Measurements from ENCODE around the gene KPNA4.
"Not testable (repeated sequence)": the region's sequence is repeated elsewhere in the genome, so short reads cannot be mapped to it uniquely, and the experiment has no call there.

KPNA4 gene

DNA sequence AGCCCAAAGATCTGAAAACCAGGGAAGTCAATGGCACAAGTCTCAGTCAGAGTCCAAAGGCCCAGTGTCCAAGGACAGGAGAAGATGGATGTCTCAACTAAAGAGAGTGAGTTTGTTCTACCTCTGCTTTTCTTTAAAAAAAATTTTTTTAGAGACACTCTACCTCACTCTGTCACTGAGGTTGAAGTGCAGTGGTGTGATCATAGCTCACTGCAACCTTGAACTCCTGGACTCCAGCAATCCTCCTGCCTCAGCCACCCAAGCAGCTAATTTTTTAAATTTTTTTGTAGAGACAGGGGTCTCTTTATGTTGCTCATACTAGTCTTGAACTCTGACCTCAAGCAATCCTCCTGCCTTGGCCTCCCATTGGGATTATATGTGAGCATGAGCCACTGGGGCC lies 39.9 kb upstream of the KPNA4 start:
- no peak for TF ChIP-seq ZFX (IDR thresholded peaks at IDR 0.05)
- TF ChIP-seq, protein P1, sequence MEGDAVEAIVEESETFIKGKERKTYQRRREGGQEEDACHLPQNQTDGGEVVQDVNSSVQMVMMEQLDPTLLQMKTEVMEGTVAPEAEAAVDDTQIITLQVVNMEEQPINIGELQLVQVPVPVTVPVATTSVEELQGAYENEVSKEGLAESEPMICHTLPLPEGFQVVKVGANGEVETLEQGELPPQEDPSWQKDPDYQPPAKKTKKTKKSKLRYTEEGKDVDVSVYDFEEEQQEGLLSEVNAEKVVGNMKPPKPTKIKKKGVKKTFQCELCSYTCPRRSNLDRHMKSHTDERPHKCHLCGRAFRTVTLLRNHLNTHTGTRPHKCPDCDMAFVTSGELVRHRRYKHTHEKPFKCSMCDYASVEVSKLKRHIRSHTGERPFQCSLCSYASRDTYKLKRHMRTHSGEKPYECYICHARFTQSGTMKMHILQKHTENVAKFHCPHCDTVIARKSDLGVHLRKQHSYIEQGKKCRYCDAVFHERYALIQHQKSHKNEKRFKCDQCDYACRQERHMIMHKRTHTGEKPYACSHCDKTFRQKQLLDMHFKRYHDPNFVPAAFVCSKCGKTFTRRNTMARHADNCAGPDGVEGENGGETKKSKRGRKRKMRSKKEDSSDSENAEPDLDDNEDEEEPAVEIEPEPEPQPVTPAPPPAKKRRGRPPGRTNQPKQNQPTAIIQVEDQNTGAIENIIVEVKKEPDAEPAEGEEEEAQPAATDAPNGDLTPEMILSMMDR (conservative IDR thresholded peaks at IDR 0.05): no peak
- H3K27ac ChIP-seq: no peak overlapping the region

DNA sequence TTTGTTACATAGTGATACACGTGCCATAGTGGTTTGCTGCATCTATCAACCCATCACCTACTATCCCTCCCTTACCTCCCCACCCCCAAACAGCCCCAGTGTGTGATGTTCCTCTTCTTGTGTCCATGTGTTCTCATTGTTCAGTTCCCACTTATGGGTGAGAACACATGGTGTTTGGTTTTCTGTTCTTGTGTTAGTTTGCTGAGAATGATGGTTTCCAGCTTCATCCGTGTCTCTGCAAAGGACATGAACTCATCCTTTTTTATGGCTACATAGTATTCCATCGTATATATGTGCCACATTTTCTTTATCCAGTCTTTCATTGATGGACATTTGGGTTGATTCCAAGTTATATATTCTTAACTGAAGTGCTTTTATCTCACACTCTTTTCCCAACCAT lies 38.5 kb upstream of the KPNA4 start:
- H3K27ac ChIP-seq: not testable (repeated sequence)

DNA sequence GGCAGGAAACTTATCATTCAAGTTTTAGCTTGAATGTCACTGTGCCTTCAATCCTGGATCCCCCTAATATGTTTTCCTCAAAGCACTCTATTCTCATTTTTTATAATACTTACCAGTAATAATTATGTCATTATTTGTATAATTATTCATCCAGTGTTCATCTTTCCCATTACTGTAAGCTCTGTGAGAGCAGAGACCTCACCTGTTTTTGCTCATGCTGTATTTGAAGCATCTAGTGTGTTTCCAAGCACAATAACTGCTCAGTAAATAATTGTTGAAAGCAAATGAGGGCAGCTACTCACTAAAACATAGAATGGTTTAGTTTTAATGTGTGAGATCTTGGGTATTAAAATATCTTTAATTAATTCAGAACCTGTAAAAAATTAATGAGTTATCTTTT lies 36.9 kb upstream of the KPNA4 start:
- no peak overlapping the region for H3K27ac ChIP-seq
- no peak for TF ChIP-seq ZFX (IDR thresholded peaks at IDR 0.05)
- TF ChIP-seq, protein P1 (conservative IDR thresholded peaks at IDR 0.05): no peak

DNA sequence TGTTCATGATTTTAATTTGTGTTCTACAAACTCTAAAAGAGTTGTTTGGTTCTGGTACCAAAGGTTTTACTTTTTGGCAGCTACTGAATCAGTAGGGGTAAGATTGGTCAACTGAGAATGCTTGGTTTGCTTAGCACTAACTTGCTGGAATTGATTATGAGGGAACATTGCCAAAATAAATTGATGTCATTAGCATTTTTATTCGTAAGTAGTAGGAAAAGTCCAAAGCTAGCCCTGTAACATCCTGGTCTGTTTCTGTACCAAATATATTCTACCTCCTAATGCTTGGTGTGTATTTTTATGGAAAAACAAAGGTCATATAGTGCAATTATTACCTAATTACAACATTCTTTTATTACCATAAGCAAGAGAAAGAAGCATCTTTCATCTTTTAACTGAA lies 35.9 kb upstream of the KPNA4 start:
- H3K27ac ChIP-seq: no peak overlapping the region
- TF ChIP-seq ZFX (IDR thresholded peaks at IDR 0.05): no peak
- TF ChIP-seq, protein P1 (conservative IDR thresholded peaks at IDR 0.05): no peak

DNA sequence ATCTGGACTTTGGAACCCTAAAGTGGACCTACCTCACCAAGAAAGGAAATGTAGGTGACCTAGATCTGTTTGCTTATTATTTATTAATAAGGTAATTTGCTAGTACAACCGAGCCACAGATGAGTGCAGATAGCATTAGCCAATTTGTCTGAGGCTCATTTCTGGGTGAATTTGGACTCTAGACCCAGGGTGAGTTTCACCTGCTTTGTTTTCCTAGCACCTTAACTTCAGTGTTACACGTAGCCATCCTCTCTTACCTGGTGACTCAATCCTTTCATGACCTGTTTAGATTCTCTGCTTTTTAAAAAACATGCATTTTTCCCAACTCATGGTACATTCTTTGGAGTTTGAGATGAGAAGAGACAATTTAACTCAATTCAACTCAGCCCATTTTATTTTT lies 33.5 kb upstream of the KPNA4 start:
- TF ChIP-seq, protein P1 (conservative IDR thresholded peaks at IDR 0.05): no peak
- no peak for TF ChIP-seq ZFX (IDR thresholded peaks at IDR 0.05)
- no peak overlapping the region for H3K27ac ChIP-seq

DNA sequence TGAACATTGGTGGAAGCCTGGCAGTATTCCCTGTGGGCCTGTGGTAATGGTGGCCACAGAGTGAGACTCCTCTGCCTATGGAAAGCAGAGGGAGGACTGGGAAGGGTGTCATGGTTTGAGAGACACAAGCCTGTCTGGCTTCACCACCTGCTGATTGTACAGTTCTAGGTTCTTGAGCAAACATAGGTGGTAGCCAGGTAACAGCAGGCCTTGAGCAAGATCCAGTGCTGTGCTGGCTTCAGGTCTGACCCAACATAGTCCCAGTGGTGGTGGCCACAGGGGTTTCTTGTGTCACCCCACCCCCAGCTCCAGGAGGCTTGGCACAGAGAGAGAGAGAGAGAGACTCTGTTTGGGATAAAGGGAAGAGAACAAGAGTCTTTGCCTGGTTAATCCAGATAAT lies 22.7 kb upstream of the KPNA4 start:
- H3K27ac ChIP-seq: no peak overlapping the region
- TF ChIP-seq, protein P1 (conservative IDR thresholded peaks at IDR 0.05): no peak
- no peak for TF ChIP-seq ZFX (IDR thresholded peaks at IDR 0.05)

DNA sequence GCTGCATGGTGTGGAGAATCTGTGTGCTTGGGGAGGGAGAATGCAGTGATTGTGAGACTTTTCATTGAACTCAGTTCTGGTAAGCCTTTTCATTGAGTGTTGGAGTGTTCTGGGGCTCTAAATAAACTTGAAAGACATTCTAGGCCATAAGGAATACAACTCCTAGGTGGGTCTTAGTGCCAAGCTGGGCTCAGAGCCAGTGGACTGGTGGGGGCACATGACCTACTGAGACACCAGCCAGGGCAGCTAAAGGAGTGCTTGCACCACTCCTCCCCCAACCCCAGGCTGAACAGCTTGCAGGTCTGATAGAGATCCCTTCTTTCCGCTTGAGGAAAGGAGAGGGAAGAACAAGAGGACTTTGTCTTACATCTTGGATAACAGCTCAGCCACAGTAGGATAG lies 21.7 kb upstream of the KPNA4 start:
- no peak overlapping the region for H3K27ac ChIP-seq
- no peak for TF ChIP-seq ZFX (IDR thresholded peaks at IDR 0.05)
- TF ChIP-seq, protein P1 (conservative IDR thresholded peaks at IDR 0.05): no peak

DNA sequence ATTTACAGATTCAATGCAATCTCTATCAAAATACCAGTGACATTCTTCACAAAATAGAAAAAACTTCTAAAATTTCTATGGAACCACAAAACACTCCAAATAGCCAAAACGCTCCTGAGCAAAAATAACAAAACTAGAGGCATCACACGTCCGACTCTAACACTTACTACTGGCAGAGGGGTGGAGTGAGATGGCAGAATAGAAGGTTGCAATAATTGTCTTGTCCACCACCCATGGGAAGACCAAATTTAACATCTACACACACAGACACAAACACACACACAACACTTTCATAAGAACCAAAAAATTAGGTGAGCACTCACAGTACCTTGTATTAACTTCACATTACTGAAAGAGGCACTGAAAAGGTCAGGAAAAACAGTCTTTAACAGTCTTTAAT lies 21.3 kb upstream of the KPNA4 start:
- no peak for TF ChIP-seq ZFX (IDR thresholded peaks at IDR 0.05)
- TF ChIP-seq, protein P1 (conservative IDR thresholded peaks at IDR 0.05): no peak
- no peak overlapping the region for H3K27ac ChIP-seq
